Activated CD8-positive, alpha-beta memory T cell treated with anti-CD3 and anti-CD28 coated beads for 4 hours (primary cell): ENCODE results near the gene KRTAP10-11.
"Not testable (repeated sequence)": the region's sequence is repeated elsewhere in the genome, so short reads cannot be mapped to it uniquely, and the experiment has no call there.

Source experiments
- DNase-seq, 2 donors: peaks; one replicate each; pipeline ENCODE4 v3.0.0-alpha.2; 2020; ENCODE audit warnings: low read depth in 2 of 2

The KRTAP10-11 gene

DNA sequence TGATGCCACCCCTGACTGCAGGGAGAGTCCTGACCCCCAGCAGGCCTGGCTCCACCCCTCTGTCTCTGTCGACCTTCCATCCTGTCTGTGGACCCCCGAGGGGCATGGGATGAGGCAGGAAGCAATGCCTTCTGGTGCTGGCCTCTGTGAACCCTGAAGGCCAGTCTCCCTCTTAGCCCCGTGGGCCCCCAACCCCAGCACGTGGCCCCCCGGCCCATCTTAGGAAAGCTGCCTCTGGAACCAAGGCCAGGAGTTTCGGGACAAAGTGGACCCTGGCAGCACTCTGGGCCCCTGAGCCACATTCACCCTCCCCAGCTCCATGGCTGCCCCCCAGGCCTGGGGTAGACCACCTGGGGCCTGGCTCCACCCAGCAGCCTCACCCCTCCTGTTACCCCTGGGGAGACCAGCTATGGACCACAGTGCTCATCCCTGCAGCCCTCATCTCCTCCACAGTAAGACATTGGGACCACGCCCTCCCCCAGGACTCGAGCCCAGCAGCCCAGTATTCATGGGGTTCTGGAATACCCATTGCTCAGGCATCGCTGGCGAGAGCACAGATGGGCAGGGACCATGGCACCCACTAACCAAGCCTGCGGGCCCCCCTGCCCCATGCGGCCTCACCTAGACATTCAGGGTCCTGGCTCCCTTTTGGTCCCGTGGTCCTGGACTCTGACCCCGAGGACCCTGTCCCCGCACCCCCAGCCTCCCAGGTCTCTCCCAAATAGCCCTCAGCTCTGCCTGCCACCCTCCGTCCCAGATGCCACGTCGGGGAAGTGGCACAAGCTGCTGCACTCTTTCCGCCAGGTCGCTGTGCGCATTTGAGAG, 7.5 kb upstream of the KRTAP10-11 start:
- DNase-seq: not testable (repeated sequence)

DNA sequence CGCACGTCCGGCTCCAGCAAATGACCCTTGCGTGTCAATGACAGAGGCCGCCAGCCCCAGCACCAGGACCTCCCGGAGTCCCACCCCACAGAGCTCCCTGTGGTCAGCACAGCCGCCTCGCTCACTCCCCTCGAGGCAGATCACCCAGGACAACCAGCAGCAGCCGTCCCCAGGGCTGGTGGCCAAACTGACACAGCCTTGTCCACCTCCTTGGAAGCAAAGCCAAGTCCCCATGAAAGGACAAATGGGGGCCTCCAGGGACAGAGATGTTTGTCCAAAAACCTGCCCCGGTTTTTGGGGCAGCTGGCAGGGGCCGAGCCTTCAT, 6.9 kb upstream of the KRTAP10-11 start:
- DNase-seq: no peak

DNA sequence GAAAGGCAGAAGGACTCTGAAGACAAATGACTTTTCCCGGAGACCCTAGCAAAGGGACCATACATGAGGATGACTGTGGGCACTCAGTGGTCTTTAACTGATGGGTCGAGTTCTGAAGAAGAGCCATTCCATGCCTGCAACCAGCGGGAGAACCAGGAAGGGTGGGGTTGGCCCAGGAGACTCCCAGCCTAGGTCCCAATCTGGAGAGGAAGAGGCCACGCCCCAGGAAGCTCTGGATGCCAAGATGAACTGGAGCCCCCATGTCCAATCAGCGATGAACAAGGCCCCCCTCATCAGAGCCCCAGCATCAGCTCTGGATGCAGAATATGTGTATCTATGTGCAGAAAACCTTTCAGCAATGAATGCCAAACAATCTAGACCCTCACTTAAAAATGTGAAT, 5.5 kb upstream of the KRTAP10-11 start:
- no peak for DNase-seq

DNA sequence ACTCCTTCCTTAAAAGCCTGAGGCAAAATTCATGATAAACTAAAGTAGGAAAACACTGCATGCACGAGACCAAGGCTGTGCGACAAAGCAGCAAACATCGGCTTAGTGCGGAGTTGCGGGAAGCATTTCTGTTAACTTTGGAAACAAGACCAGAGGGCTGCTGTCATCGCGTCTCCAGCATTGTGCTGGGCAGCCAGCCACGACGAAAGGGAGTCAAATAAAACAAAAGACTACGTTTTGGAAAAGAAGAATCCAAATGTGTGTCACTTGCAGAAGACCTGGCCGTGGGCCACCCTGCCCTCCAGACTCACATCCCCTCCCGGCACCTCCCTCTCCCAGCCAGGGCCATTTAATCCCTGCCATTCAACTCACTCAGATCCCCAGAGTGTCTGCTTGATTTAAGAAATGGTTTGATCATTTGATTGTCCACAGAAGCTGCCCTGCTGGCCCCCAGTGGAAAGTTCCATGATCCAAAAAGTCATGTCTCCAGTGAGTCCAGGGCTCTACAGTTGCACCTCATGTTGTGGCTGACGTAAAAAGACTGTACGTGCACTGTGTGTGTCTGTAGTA, 2.4 kb upstream of the KRTAP10-11 start:
- no peak for DNase-seq

DNA sequence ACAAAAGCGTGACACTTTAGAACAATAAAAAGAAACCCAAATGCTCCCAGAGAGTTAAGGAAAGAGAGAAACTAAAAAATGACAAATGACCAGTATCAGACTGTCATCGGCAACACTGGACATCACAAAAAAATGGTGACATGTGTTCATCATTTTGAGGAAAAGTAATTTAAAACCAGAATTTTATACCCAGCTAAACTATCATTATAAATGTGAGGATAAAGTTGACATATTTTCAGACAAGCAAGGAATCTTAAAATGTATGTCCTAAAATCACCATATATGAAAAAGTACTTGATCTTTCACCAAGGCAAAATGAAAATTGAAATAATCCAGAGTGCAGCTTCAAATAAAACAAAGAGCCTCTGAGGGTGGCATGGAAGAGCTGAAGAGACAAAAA, 1.3 kb upstream of the KRTAP10-11 start:
- no peak for DNase-seq

DNA sequence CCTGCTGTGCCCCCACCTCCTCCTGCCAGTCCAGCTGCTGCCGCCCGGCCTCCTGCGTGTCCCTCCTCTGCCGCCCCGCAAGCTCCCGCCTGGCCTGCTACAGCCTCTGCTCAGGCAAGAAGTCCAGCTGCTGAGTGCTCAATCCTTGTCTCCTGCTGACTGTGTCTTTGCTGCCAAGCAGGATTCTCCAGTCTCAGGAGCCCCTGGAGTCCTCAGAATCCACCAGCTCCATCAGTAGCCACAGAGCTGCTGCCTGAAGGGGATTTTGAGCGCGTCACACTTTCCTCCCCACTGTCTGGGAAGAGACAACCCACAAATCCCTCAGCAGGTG, 973 bp downstream of the KRTAP10-11 start:
- no peak for DNase-seq

DNA sequence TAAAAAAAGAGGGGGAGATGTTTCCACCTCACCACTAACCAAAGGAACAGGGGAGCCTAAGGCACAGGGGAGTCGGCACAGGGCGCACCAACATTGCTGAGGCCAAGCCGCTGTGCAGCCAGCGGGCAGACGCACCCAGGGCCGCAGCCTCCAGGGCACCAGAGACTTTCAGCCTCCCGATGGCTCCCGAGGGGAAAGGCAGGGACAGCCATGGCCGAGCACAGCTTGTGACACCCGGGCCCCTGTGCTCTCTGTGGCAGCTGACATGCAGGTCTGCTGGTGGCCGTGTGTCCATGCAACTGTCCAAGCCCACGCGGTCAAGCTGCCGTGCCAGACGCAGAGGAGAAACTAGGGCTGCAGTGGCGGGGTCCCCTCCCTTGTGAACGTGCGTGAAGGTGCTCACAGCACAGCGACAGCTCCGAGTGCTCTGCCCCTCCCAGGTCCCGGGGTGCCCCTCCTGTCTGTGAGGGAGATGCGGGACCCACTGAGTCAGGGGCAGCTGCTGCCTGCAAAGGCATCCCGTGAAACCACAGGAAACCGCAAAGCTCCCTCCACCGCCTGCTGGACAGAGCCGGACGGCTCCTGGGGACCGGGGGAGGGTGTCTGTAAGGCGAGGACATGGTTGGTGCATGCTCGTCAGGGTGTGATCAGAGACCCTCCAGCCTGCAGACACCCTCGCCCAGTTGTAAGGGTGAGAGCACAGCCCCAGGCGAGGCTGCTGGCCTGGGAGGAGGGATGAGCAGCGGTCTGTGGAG, 2.5 kb downstream of the KRTAP10-11 start:
- no peak for DNase-seq

DNA sequence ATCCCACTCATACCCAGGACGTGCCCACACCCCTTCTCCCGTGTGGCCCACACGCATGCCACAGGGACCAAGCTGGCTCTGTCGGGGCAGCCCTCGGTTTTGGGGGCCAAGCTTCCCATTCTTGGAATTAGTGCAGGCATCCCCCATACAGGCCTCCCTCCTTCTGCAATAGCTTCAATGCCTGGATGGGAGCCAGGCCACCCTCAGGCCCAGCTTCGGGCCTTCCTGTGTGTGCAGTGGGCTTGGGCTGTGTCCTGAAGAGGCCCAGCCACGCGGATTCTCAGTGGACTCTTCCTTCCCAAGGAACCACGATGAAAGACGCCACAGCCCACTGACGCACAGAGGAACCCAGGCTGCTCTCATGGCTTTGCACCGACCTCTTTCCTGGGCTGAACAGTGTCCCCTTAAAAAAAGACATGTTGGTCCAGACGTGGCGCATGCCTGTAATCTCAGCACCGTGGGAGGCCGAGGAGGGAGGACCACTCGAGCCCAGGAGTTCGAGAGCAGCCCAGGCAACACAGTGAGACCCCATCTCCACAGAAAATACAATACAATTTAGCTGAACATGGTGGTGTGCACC, 3.4 kb downstream of the KRTAP10-11 start:
- no peak for DNase-seq

DNA sequence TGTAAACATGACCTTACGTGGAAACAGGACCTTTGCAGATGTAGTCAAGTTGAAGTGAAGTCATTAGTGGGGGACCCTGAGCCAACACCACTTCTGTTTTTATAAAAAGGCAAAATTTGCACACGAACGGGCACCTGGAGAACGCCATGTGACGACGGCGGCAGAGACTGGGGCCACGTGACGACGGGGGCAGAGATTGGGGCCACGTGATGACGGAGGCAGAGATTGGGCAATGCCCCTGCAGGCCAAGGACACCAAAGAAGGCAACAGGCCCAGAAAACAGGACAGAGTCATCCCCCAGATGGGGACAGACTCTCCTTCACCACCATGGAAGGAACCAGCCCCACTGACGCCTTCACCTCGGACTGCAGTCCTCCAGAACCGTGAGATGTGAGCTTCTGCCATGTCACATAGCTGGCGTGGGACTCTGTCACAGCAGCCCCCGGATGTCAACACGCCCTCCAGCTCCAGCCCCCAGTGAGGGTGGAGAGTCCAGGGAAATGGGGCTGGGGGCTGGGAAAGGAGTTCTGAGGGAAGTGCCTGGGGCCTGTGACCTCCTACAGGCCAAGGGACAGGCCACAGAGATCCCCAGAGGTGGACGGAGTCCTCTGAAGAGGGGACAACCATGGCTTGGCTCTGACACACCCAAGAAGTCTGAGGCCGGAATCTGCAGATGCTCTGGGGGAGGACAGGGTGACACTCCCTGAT, 4.2 kb downstream of the KRTAP10-11 start:
- DNase-seq: no peak

DNA sequence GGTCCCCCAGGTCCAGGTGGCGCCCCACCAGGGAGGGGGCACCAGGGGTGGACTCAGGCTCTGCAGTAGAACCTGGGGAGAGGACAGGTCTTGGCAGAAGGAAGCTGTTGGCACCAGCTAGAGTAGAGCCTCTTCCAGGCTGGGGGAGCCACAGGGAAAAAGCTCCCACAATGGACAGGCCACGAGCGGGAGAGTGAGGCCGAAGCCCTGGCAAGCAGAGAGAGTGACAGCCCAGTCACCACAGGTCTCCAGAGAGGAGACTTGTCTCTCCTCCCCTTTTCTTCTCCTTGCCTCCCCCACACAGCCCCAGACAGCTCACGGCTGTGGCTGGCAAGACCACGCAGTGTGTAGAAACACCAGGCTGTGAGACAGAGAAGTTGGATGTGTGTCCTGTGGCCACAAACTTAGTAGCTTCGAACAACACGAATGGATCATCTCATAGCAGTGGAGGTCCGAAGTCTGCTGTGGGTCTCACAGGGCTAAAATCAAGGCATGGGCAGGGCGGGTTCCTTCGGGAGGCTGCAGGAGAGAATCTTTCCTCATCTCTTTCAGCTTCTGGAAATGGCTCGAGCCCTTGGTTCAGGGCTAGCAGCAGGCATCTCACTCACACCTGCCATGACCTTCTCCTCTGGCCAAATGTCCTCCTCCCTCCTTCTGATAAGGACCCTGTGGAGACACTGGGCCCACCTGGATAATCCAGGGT, 4.9 kb downstream of the KRTAP10-11 start:
- DNase-seq: no peak

DNA sequence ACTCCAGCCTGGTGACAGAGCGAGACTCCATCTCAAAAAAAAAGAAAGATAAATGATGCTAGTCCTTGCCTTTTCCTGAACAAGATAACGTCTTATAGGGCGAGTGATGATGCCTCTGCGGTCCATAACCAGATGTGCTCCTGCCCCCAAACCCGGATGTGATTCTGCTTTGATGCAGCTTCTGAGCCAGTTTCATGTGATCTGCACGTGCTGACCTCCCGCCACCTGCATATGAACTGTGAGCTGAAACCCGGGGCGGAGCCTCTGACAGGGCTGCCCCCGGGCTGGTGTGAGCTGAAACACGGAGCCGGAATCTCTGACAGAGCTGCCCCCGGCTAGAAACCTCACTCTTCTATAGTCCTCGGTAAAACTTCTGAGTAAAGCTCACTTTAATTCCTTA, 6.9 kb downstream of the KRTAP10-11 start:
- no peak for DNase-seq

DNA sequence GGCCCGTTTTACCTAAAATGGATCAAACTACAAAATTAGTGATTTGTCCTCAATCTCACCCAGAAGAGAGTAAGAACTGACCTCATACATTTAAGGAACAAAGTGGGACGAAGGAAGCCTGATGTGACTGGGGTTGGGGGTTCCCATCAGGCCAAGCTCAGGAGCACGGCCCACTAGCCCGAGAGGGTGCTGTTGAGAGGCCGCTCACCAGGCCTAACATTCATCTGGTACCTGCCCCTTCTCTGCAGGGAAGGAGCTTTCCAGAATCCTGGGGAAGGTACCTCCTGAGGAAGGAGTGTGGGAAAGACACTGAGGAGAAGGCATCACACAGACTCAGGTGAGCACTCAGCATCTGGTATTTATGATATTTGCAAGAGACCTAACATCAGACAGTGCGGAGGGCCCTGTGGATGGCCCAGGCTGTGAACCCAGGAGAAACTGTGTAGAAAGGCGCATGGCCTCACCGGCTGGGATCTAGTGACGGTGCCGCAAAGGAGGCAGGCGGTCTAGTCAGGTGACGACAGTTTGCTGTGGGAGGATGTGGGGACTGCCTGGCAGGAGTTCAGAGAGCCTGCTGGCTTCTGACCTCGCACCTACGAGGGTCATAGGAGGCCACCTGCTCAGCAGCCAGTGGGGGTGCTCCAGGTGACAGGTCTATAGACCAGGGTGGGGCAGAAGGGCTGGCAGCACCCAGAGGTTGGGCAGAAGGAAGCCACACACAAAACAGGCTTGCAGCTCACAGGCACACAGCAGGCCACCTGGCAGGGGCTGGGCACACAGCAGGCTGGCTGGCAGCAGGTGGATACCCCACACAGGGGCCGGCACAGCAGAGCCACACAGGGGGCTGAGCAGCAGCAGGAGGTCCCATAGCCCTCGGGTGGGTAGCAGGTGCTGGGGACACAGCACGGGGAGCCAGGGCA, 7.7 kb downstream of the KRTAP10-11 start:
- no peak for DNase-seq

DNA sequence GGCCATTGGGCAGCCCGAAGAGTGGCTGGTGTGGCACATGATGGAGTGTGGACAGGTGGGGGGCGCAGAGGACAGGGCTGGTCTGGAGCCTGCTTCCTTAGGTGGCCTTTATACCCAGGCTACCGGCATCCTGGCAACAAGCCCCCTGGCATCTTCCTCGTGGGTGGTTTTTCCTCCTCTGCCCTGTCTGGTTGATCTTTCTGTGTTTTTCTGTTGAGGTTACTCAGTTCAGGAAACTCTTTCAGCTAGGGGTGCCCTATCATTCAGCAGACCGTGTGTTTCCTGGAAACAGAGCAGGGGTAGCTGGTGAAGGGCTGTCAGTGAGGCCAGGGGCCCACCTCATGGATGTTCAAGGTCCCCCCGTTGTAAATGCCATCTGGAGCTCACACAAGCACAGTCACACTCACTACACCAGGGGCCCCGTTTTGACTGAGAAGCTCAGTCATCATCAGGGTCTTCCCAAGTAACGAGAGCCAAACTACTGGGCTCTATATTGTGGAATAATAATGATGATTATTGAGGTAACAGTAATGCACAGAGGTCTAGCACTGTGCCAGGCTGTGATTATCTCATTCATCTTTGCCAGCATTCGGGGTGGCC, 8.5 kb downstream of the KRTAP10-11 start, which contains the start of gene KRTAP12-4:
KRTAP12-4 (minus strand) TSS at position 84 of the 600 bp plus-strand sequence; CDS start at position 39, 45 bp downstream.
- no peak for DNase-seq

DNA sequence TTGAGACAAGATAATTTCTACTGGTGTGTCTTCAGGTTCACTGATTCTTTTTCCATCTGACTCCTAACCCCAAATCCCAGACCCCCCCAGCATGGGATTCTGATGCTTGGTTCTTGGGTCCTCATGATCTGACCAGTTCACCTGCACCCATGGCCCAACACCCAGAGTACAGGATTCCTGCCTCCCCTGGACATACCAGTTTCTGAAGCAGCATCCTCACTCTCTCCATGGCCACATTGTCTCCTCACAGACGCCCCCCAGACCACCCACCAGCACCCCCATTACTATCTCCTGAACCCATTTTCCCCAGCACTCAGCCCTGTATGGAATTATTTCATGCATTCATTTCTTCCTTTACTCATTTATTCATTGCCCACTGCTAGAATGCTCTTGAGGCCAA, 10.7 kb downstream of the KRTAP10-11 start:
- no peak for DNase-seq

DNA sequence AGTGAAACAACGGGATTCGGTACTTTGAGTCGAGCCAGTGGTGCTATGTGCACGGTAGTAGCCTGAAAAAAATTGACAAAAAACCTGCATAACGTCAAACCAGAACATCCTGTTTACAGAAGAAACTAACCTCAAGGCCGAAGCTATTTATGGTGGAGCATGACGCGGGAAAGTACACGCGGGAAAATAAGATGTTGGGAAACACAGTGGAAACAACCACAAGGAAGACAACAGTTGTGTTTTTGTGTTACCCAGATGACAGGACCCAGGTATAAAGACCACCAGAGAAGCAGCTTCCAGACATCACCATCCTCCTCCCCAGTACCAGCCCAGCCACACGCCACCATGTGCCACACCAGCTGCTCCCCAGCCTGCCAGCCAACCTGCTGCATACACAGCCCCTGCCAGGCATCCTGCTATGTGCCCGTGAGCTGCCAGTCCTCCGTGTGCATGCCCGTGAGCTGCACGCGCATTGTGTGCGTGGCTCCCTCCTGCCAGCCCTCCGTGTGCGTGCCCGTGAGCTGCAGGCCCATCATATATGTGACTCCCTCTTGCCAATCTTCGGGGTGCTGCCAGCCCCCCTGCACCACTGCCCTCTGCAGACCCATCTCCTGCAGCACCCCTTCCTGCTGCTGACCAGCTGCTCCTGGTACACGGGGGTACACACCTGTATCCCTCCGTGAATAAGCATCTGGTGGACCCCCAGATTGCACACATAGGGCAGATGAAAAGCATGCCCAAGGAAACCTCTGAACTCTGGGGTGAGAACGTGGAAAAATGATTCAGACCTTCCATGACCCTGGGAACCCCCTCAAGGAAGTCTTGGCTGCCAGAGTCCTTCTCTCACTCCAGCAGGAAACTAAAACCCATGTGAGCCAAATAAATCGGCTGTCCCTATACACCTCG, 11.7 kb downstream of the KRTAP10-11 start, which contains the start of gene KRTAP12-3:
KRTAP12-3 (plus strand) TSS at position 298 of the 906 bp plus-strand sequence; CDS start at position 346, 48 bp downstream.
- peak in 1 of 2 donors; percentile 20 for DNase-seq

DNA sequence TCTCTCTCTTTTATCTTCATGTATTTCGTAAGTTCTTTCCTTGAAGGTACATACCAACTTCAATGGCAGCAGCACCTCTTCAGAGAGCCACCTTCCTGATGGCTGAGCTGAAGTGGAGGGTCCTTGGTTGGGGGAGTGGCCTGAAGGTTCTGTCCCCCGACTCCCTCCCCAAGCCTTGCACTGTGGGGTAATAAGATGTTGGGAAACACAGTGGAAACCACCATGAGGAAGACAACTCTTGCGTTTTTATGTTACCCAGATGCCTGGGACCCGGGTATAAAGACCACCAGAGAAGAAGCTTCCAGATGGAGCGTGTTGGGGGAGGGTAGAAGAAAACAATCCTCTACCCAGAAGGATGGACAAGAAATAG, 12.3 kb downstream of the KRTAP10-11 start:
- DNase-seq: no peak

DNA sequence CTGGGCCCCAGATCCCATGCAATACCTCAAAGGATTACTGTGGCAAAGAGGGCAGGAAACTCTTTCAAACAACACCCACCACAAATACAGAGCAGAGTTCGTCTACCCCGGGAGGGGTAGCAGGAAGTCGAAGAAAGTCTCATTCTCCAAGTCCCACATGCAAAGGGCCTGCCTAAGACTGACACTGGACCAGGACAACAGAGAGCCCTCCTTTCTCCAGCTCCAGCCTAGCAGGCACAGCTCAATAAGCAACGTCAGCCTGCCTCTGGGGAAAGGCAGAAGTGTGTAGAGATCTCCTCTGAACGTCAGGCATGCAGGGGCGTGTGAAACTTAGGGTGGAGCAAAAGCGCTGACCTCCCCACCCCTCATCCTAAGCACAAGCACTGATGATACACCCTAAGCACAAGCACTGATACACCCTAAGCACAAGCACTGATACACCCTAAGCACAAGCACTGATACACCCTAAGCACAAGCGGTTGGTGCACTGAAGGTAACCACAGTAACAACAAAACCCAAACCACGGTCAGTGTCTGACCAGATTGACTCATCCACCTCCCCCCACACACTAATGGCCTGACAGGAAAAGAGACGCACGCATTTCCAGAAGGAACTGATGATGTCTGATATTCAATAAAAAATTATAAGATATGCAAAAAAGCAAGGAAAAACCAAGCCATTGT, 12.8 kb downstream of the KRTAP10-11 start:
- DNase-seq: no peak

DNA sequence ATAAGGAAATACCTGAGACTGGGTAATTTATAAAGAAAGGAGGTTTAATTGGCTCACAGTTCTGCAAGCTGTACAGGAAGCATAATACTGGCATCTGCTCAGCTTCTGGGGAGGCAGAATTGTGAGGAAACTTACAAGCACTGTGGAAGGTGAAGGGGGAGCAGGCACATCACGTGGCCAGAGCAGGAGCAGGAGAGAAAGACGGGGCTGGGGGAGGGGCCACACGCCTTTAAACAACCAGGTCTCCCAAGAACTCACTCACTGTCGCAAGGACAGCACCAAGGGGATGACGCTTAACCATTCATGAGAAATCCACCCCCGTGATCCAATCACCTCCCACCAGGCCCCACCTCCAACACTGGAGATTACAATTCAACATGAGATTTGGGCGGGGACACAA, 15.4 kb downstream of the KRTAP10-11 start:
- not testable (repeated sequence) for DNase-seq
